ENCODE results near the gene APEX2. TPM values are rescaled to one million over a fixed set of nuclear protein-coding genes. Genes with fewer than 3 reads are reported as not detected.
A peak's percentile ranks its signal among the peaks of the same experiment; 100 is the strongest.

The APEX2 gene, protein sequence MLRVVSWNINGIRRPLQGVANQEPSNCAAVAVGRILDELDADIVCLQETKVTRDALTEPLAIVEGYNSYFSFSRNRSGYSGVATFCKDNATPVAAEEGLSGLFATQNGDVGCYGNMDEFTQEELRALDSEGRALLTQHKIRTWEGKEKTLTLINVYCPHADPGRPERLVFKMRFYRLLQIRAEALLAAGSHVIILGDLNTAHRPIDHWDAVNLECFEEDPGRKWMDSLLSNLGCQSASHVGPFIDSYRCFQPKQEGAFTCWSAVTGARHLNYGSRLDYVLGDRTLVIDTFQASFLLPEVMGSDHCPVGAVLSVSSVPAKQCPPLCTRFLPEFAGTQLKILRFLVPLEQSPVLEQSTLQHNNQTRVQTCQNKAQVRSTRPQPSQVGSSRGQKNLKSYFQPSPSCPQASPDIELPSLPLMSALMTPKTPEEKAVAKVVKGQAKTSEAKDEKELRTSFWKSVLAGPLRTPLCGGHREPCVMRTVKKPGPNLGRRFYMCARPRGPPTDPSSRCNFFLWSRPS
- total RNA-seq, result 10 to 100 TPM in 1 of 4 donors, 1 to 10 TPM in 3; 5.4 to 10.1 (median 8.9) TPM

GRCh38 chrX:54999717-55000598 is at the start of gene APEX2:
APEX2 (plus strand) TSS chrX:55000363; CDS start chrX:55000423, 60 bp downstream.
- Histone ChIP-seq H3K4me3 (peak within 1 kb of the TSS; percentile 55 to 68 (median 62)), H3K9me3 (no peaks in the 10 kb centered on the region), H3K4me1 (peaks cover 0 to 16% (median 10%) of the 10 kb centered on the region in 4 donors), H3K27ac (replicated peaks in 1 of 4) (peak within 1 kb of the TSS; percentile 84 to 86 (median 84)), H3K36me3 (peaks cover 5 to 29% (median 19%) of the 10 kb centered on the region in 4 donors), H3K27me3 (no peaks in the 10 kb centered on the region)
- intact Hi-C loops (cut with DNase I), result loop anchor here (5.0 to 10.0 kb wide), 2 partner anchors 155 to 363 kb away; no protein-coding TSS in a partner anchor
- TF ChIP-seq POLR2AphosphoS5 (IDR thresholded peaks at IDR 0.05) (peak; percentile 78 to 91), EP300 (IDR thresholded peaks at IDR 0.05) (no peak), POLR2A (IDR thresholded peaks at IDR 0.05; ENCODE audit: low read depth) (peak; percentile 36)
- TF ChIP-seq, protein P1, sequence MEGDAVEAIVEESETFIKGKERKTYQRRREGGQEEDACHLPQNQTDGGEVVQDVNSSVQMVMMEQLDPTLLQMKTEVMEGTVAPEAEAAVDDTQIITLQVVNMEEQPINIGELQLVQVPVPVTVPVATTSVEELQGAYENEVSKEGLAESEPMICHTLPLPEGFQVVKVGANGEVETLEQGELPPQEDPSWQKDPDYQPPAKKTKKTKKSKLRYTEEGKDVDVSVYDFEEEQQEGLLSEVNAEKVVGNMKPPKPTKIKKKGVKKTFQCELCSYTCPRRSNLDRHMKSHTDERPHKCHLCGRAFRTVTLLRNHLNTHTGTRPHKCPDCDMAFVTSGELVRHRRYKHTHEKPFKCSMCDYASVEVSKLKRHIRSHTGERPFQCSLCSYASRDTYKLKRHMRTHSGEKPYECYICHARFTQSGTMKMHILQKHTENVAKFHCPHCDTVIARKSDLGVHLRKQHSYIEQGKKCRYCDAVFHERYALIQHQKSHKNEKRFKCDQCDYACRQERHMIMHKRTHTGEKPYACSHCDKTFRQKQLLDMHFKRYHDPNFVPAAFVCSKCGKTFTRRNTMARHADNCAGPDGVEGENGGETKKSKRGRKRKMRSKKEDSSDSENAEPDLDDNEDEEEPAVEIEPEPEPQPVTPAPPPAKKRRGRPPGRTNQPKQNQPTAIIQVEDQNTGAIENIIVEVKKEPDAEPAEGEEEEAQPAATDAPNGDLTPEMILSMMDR (IDR thresholded peaks at IDR 0.05), result no peak
- 32% methylated on average over 14 of the region's 55 CpGs for WGBS
- DNase-seq (ENCODE audit: extremely low spot score), result peak; percentile 96

DNA sequence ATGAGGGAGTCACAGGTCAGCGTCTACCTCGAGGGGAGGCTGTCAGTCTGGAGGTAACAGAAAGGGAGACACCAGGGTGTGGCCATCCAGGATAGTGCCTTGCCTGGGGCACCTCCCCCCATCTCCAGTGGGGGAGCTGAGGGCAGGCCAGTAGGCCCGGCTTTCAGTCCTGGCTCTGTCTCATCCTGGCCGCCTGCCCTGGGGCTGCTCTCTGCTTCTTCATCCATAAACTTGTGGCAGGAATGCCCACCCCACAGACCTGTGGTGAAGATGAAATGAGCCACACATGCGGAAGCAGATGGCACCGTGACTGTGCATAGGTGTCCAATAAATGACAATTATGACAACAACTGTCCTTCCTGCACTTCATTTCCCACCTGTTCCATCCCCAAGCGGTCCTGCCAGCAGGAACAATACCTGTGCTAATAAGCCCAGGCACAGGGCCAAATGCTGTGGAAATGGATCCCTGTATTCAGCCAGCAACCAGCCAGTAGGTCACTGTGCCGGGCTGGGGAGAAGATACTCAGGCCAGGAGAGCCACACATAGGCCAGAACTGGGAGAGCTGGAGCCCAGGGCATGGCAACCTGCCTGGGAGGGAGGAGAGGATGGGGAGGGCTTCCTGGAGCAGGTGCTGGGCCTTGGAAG is 49.3 kb upstream of the APEX2 start:
- TF ChIP-seq, protein P1 (IDR thresholded peaks at IDR 0.05), result no peak
- no peak for TF ChIP-seq EP300 (IDR thresholded peaks at IDR 0.05)
- no peak for TF ChIP-seq POLR2A (IDR thresholded peaks at IDR 0.05; ENCODE audit: low read depth)
- no peak for TF ChIP-seq POLR2AphosphoS5 (IDR thresholded peaks at IDR 0.05)
- H3K36me3 ChIP-seq, result no peaks in the 10 kb centered on the region
- no peaks in the 10 kb centered on the region for H3K27me3 ChIP-seq
- no peaks in the 10 kb centered on the region for H3K4me1 ChIP-seq
- no peak for DNase-seq (ENCODE audit: extremely low spot score)
- H3K27ac ChIP-seq (replicated peaks in 1 of 4), result no peak overlapping the region
- no peaks in the 10 kb centered on the region for H3K9me3 ChIP-seq
- intact Hi-C loops (cut with DNase I), result no loop called here
- no peak overlapping the region for H3K4me3 ChIP-seq
- 63% methylated on average over 8 of the region's 8 CpGs for WGBS

DNA sequence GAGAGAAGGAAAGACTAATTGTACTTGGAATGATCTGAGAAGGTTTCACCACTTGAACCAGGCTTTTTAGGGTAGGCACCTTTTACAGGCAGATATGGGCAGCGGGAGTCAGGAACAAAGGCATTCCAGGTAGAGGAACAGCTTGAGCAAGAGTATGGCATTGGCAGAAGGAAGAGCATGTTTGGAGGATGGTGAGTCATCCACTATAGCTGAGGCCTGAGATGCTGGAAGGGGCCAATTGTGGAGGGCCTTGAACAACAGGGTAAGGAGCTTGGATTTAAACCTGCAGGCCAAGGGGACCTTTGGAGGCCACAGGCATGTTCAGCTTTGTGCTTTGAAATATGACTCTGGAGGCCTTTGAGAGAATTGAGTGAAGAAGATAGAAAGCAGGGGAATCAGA is 38.4 kb upstream of the APEX2 start:
- intact Hi-C loops (cut with DNase I), result no loop called here
- Histone ChIP-seq H3K27ac (replicated peaks in 1 of 4) (no peak overlapping the region), H3K36me3 (no peaks in the 10 kb centered on the region), H3K27me3 (no peaks in the 10 kb centered on the region), H3K9me3 (no peaks in the 10 kb centered on the region), H3K4me1 (no peaks in the 10 kb centered on the region), H3K4me3 (no peak overlapping the region)
- TF ChIP-seq, protein P1 (IDR thresholded peaks at IDR 0.05), result no peak
- no peak for TF ChIP-seq POLR2AphosphoS5 (IDR thresholded peaks at IDR 0.05)
- no peak for TF ChIP-seq EP300 (IDR thresholded peaks at IDR 0.05)
- TF ChIP-seq POLR2A (IDR thresholded peaks at IDR 0.05; ENCODE audit: low read depth), result no peak
- WGBS, result 50% methylated on average over 1 of the region's 1 CpG
- no peak for DNase-seq (ENCODE audit: extremely low spot score)

- Histone ChIP-seq H3K27ac (replicated peaks in 1 of 4) (no peak overlapping the region), H3K4me3 (no peak overlapping the region), H3K9me3 (no peaks in the 10 kb centered on the region), H3K27me3 (no peaks in the 10 kb centered on the region), H3K4me1 (no peaks in the 10 kb centered on the region), H3K36me3 (no peaks in the 10 kb centered on the region)
- no peak for DNase-seq (ENCODE audit: extremely low spot score)
- TF ChIP-seq EP300 (IDR thresholded peaks at IDR 0.05) (no peak), POLR2A (IDR thresholded peaks at IDR 0.05; ENCODE audit: low read depth) (no peak), POLR2AphosphoS5 (IDR thresholded peaks at IDR 0.05) (no peak)
- TF ChIP-seq, protein P1 (IDR thresholded peaks at IDR 0.05), result no peak
- 59% methylated on average over 4 of the region's 4 CpGs for WGBS
- intact Hi-C loops (cut with DNase I), result no loop called here
Measured at GRCh38 chrX:54964766-54965497, 35.2 kb upstream of the APEX2 start.

Measured in esophagus muscularis mucosa (tissue), 4 donors.